GM12878 (cell line): ENCODE measurements around the gene HHIPL1. TPM values are rescaled to one million over a fixed set of nuclear protein-coding genes. Genes with fewer than 3 reads are reported as not detected.

Experiments
- ATAC-seq: fragments of 200-7000 bp; cut with Tn5 transposase; 3 replicates; pipeline ENCODE4 v1.9.1; 2020; ENCODE audit warnings: mild to moderate bottlenecking, moderate library complexity
- BruUV-seq: library from RNA; stranded (reverse); fragments of 400-500 nt; replicated peaks from 2 replicates; lab custom pipeline; 2021; lab: Mats Ljungman, UMichigan
- CTCF ChIA-PET: fragments of 300-600 bp; sonication (Branson Sonifier 250); formaldehyde crosslinking; extraction: SDS; loops from one replicate; lab custom pipeline; 2021; ENCODE audit warnings: inconsistent platforms; lab: Yijun Ruan, JAX
- POLR2A ChIA-PET: fragments of 350-600 bp; formaldehyde crosslinking; extraction: SDS; loops from one replicate; lab custom pipeline; 2021; ENCODE audit warnings: inconsistent platforms; lab: Charles Lee
- RAD21 ChIA-PET: fragments of 300-600 bp; sonication (Branson Sonifier 250); formaldehyde crosslinking; loops from one replicate; lab custom pipeline; 2023; ENCODE audit warnings: antibody characterized with exemption; ENCODE audit not compliant: unreplicated experiment; lab: Charles Lee
- SMC1A ChIA-PET: fragments of 300-600 bp; sonication (Branson Sonifier 250); formaldehyde crosslinking; loops from one replicate; lab custom pipeline; 2023; ENCODE audit not compliant: unreplicated experiment, uncharacterized antibody; lab: Charles Lee
- DNase-seq: peaks from one replicate; pipeline ENCODE4 v3.0.0-alpha.2; 2011; ENCODE audit warnings: low read depth, low spot score
- FAIRE-seq: peaks from 3 replicates; lab custom pipeline; 2011; peaks lifted over from hg19 to GRCh38; lab: Jason Lieb, UNC
- H2AFZ ChIP-seq: 2 replicates; pipeline ENCODE4 v1.6.0; 2011; ENCODE audit warnings: low read depth, low read length, control low read depth; ENCODE audit not compliant: control insufficient read depth
- H3K27ac ChIP-seq: 2 replicates; pipeline ENCODE4 v1.5.1; 2011; ENCODE audit warnings: control low read depth; ENCODE audit not compliant: control insufficient read depth, insufficient read depth
- H3K27me3 ChIP-seq, 2 experiments: replicated peaks in 1 of 2; 2 replicates each; pipeline versions ENCODE4 v1.6.0 to v1.6.1; 2011; ENCODE audit warnings: low read length in 1 of 2; ENCODE audit not compliant: control insufficient read depth in 2 of 2, insufficient read depth in 2 of 2
- H3K36me3 ChIP-seq, 2 experiments: 2 replicates each; pipeline ENCODE4 v1.5.1; 2011; ENCODE audit warnings: low read length in 1 of 2; ENCODE audit not compliant: control insufficient read depth in 2 of 2, insufficient read depth in 2 of 2
- H3K4me1 ChIP-seq: 2 replicates; pipeline ENCODE4 v1.6.1; 2011; ENCODE audit warnings: mild to moderate bottlenecking, low read length, moderate library complexity, mixed read lengths; ENCODE audit not compliant: control insufficient read depth, insufficient read depth
- H3K4me2 ChIP-seq: 2 replicates; pipeline ENCODE4 v1.6.0; 2011; ENCODE audit warnings: control low read depth; ENCODE audit not compliant: control insufficient read depth, insufficient read depth
- H3K4me3 ChIP-seq: fragments of 200-600 bp; sonication (generic); 2 replicates; pipeline ENCODE4 v1.5.1; 2016
- H3K79me2 ChIP-seq: 2 replicates; pipeline ENCODE4 v1.6.0; 2011; ENCODE audit warnings: low read length; ENCODE audit not compliant: control insufficient read depth, insufficient read depth
- H3K9ac ChIP-seq: 2 replicates; pipeline ENCODE4 v1.8.0; 2011; ENCODE audit warnings: low read length, control low read depth, mixed read lengths; ENCODE audit not compliant: control insufficient read depth, insufficient read depth
- H3K9me3 ChIP-seq: replicated peaks from 3 replicates; pipeline ENCODE4 v1.5.1; 2011; ENCODE audit warnings: mild to moderate bottlenecking, low read length; ENCODE audit not compliant: control insufficient read depth, insufficient read depth
- H4K20me1 ChIP-seq: 2 replicates; pipeline ENCODE4 v1.6.0; 2011; ENCODE audit not compliant: control insufficient read depth, insufficient read depth
- BMI1 ChIP-seq: fragments of 450-650 bp; IDR thresholded peaks from 2 replicates; pipeline ENCODE4 v1.6.1; 2016; ENCODE audit warnings: mild to moderate bottlenecking, moderate library complexity, borderline replicate concordance
- HCFC1 ChIP-seq: fragments of 150-350 bp; IDR thresholded peaks from 2 replicates; pipeline ENCODE4 v1.6.1; 2014; ENCODE audit warnings: low read length
- IRF4 ChIP-seq: IDR thresholded peaks from 2 replicates; pipeline ENCODE4 v1.6.1; 2011; ENCODE audit warnings: low read depth, low read length
- NFYA ChIP-seq: IDR thresholded peaks from 2 replicates; pipeline ENCODE4 v1.6.1; 2011; ENCODE audit warnings: low read depth, mild to moderate bottlenecking, low read length, improper control_type of control experiment, borderline replicate concordance
- PRDM15 ChIP-seq: fragments of 450-650 bp; formaldehyde crosslinking; IDR thresholded peaks from 2 replicates; pipeline ENCODE4 v1.4.0; 2020; ENCODE audit warnings: mild to moderate bottlenecking, moderate library complexity
- RCOR1 ChIP-seq: conservative IDR thresholded peaks from 2 replicates; pipeline ENCODE4 v1.6.1; 2012; ENCODE audit warnings: low read depth, low read length, improper control_type of control experiment
- RELB ChIP-seq: fragments of 450-650 bp; IDR thresholded peaks from 2 replicates; pipeline ENCODE4 v1.6.1; 2017; ENCODE audit warnings: low read depth, mild to moderate bottlenecking, moderate library complexity
- RFX5 ChIP-seq: IDR thresholded peaks from 2 replicates; pipeline ENCODE4 v1.6.1; 2011; ENCODE audit warnings: low read depth, low read length, improper control_type of control experiment
- STAT1 ChIP-seq: fragments of 450-650 bp; conservative IDR thresholded peaks from 2 replicates; pipeline ENCODE4 v1.6.1; 2014; ENCODE audit warnings: antibody characterized with exemption, mild to moderate bottlenecking
- TCF7 ChIP-seq: IDR thresholded peaks from 2 replicates; pipeline ENCODE4 v1.6.1; 2014; ENCODE audit warnings: antibody characterized with exemption, borderline replicate concordance
- WRNIP1 ChIP-seq: IDR thresholded peaks from 2 replicates; pipeline ENCODE4 v1.6.1; 2011; ENCODE audit warnings: low read depth, low read length, improper control_type of control experiment, borderline replicate concordance
- ZNF274 ChIP-seq: IDR thresholded peaks from one replicate; pipeline ENCODE4 v1.8.0; 2011; ENCODE audit not compliant: insufficient read length, insufficient read depth
- WGBS: methylation state at CpG from one replicate; pipeline ENCODE4 v1.1.6; 2016; ENCODE audit warnings: low lambda C conversion rate; ENCODE audit not compliant: insufficient replicate concordance, insufficient coverage; ENCODE audit errors: missing lambda C conversion rate; 5-methylcytosine and 5-hydroxymethylcytosine counted together
- in situ Hi-C: fragments of 300-500 bp; cut with MboI; formaldehyde crosslinking; loops from 9 replicates; pipeline ENCODE4 v1.14.3; 2018; ENCODE audit warnings: mixed read lengths
- intact Hi-C: fragments of 100-400 bp; cut with micrococcal nuclease; formaldehyde crosslinking; loops from one replicate; pipeline ENCODE4 v1.14.2; 2022; ENCODE audit not compliant: unreplicated experiment
- polyA plus RNA-seq, 11 experiments: library from polyadenylated mRNA; depleted of rRNA in 4 of 11; unstranded in 6 of 11; stranded (reverse) in 5 of 11; fragments of >200 nt; fragmentation: Nextera tagmentation in 4 of 11; fragmentation: Illumina TruSeq in 1 of 11; extraction: Ambion mirVana in 4 of 11; extraction: Trizol in 1 of 11; gene quantifications; 1 replicate in 1 of 11; 2 replicates in 10 of 11; pipeline versions ENCODE4 v1.2.1 to v1.2.3, GENCODE V29; 2011 to 2016; ENCODE audit warnings: inconsistent platforms in 2 of 11, missing spikeins in 2 of 11, low read depth in 1 of 11
- total RNA-seq, 4 experiments: library from RNA; depleted of rRNA in 3 of 4; stranded (reverse); fragments of >200 nt in 3 of 4; fragmentation: Illumina TruSeq in 1 of 4; extraction: Trizol in 1 of 4; gene quantifications; 2 replicates each; pipeline versions ENCODE4 v1.2.1 to v1.2.3, GENCODE V29; 2013 to 2021
- TF ChIP-seq, protein P1 (sequence below), 3 experiments: IDR thresholded peaks in 2 of 3; conservative IDR thresholded peaks in 1 of 3; 2 replicates each; pipeline ENCODE4 v1.5.1; 2011; ENCODE audit warnings: low read depth in 3 of 3, low read length in 3 of 3, mild to moderate bottlenecking in 3 of 3, control low read depth in 2 of 3, moderate library complexity in 2 of 3, inconsistent platforms in 1 of 3, mixed read lengths in 1 of 3; ENCODE audit not compliant: control insufficient read depth in 2 of 3, insufficient read depth in 1 of 3; ENCODE audit errors: extremely low read depth in 1 of 3
- TF ChIP-seq, protein P2 (sequence below): fragments of 450-650 bp; IDR thresholded peaks from 2 replicates; pipeline ENCODE4 v1.6.1; 2018; ENCODE audit warnings: borderline replicate concordance, mild to moderate bottlenecking; ENCODE audit not compliant: partially characterized antibody

The HHIPL1 gene
- total and polyA plus RNA-seq, 10 of the 15 experiments (the other 5 are each of a cell fraction or from before 2014, with no cell fraction given) = 0.09 TPM; not detected in 9

GRCh38 chr14:99636487-99636886 is 8.4 kb upstream of the HHIPL1 start (continued):
- TF ChIP-seq PRDM15 (CRISPR knock-in tag) = no peak
- TF ChIP-seq STAT1 = no peak
- no peak for TF ChIP-seq RCOR1

DNA sequence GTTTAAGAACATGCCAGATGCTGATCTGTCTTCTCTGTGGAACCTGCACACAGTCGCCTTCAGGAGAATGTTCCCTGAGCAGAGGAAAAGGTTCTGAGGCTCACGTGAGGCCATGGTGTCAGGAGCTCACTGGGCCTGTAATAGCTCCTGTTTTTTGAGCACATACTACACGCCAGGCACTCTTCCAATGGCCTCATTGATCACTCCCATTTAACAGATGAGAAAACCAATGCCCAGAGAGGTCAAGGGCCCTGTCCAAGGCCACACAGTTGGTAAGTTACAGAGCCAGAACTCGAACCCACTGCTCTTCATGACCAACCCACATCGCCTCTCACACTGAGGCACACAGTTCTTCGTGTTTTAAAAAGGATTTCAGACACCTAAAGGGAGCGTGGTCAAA is 7.3 kb upstream of the HHIPL1 start:
- no peaks in the 10 kb centered on the region for H4K20me1 ChIP-seq
- no peaks in the 10 kb centered on the region for H3K36me3 ChIP-seq
- no peak for DNase-seq
- FAIRE-seq = no peak
- no peak overlapping the region for H3K9ac ChIP-seq
- no peaks in the 10 kb centered on the region for H3K79me2 ChIP-seq
- ChIA-PET POLR2A (no interaction called here), CTCF (no interaction called here), RAD21 (no interaction called here), SMC1A (no interaction called here)
- WGBS = 6% methylated on average over 7 of the region's 7 CpGs
- no peak overlapping the region for H2AFZ ChIP-seq
- BruUV-seq = no TSS peak
- intact Hi-C loops = no loop called here
- no peak overlapping the region for H3K27ac ChIP-seq
- peaks cover 0 to 1% of the 10 kb centered on the region in 2 experiments; a peak in 1 of 4 replicates for H3K27me3 ChIP-seq
- no peak for ATAC-seq
- no peaks in the 10 kb centered on the region for H3K4me1 ChIP-seq
- H3K9me3 ChIP-seq = no peaks in the 10 kb centered on the region
- H3K4me2 ChIP-seq = no peak overlapping the region
- in situ Hi-C loops = no loop called here
- H3K4me3 ChIP-seq = no peak overlapping the region
- TF ChIP-seq IRF4 = no peak
- no peak for TF ChIP-seq WRNIP1
- TF ChIP-seq, protein P1, sequence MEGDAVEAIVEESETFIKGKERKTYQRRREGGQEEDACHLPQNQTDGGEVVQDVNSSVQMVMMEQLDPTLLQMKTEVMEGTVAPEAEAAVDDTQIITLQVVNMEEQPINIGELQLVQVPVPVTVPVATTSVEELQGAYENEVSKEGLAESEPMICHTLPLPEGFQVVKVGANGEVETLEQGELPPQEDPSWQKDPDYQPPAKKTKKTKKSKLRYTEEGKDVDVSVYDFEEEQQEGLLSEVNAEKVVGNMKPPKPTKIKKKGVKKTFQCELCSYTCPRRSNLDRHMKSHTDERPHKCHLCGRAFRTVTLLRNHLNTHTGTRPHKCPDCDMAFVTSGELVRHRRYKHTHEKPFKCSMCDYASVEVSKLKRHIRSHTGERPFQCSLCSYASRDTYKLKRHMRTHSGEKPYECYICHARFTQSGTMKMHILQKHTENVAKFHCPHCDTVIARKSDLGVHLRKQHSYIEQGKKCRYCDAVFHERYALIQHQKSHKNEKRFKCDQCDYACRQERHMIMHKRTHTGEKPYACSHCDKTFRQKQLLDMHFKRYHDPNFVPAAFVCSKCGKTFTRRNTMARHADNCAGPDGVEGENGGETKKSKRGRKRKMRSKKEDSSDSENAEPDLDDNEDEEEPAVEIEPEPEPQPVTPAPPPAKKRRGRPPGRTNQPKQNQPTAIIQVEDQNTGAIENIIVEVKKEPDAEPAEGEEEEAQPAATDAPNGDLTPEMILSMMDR (IDR thresholded peaks at IDR 0.05 in 2 of 3, conservative IDR thresholded peaks at IDR 0.05 in 1 of 3; ENCODE audit: control insufficient read depth in 2 of 3, extremely low read depth in 1 of 3, insufficient read depth in 1 of 3, low read depth in 3 of 3, low read length in 3 of 3) = no peak
- TF ChIP-seq ZNF274 = no peak
- TF ChIP-seq, protein P2, sequence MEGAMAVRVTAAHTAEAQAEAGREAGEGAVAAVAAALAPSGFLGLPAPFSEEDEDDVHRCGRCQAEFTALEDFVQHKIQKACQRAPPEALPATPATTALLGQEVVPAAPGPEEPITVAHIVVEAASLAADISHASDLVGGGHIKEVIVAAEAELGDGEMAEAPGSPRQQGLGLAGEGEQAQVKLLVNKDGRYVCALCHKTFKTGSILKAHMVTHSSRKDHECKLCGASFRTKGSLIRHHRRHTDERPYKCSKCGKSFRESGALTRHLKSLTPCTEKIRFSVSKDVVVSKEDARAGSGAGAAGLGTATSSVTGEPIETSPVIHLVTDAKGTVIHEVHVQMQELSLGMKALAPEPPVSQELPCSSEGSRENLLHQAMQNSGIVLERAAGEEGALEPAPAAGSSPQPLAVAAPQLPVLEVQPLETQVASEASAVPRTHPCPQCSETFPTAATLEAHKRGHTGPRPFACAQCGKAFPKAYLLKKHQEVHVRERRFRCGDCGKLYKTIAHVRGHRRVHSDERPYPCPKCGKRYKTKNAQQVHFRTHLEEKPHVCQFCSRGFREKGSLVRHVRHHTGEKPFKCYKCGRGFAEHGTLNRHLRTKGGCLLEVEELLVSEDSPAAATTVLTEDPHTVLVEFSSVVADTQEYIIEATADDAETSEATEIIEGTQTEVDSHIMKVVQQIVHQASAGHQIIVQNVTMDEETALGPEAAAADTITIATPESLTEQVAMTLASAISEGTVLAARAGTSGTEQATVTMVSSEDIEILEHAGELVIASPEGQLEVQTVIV = no peak
- no peak for TF ChIP-seq BMI1
- no peak for TF ChIP-seq RELB
- no peak for TF ChIP-seq NFYA
- TF ChIP-seq HCFC1 = no peak
- TF ChIP-seq TCF7 = no peak
- TF ChIP-seq RFX5 = no peak
